K562 (cell line): ENCODE data around the gene ASB14. TPM values are rescaled to one million over a fixed set of nuclear protein-coding genes. Genes with fewer than 3 reads are reported as not detected.

Source experiments
- ATAC-seq: fragments of 200-7000 bp; cut with Tn5 transposase; 3 replicates; pipeline ENCODE4 v1.9.1; 2020; ENCODE audit warnings: moderate library complexity
- BruUV-seq: library from RNA; stranded (reverse); fragments of 400-500 nt; replicated peaks from 2 replicates; lab custom pipeline; 2021; lab: Mats Ljungman, UMichigan
- CTCF ChIA-PET: fragments of 300-600 bp; formaldehyde crosslinking; extraction: SDS; loops from one replicate; lab custom pipeline; 2021; ENCODE audit warnings: low intra/inter-chr PET ratio; lab: Yijun Ruan, JAX
- POLR2A ChIA-PET: fragments of 300-600, 350-650 bp; sonication (Branson Sonifier 250); formaldehyde crosslinking; extraction: SDS; loops from one replicate; lab custom pipeline; 2021; ENCODE audit warnings: antibody characterized with exemption, inconsistent platforms; lab: Yijun Ruan, JAX
- DNase-seq, 4 experiments: peaks; one replicate each; pipeline versions ENCODE4 v3.0.0 to v3.0.0-alpha.2; 2011 to 2018; ENCODE audit warnings: low spot score in 3 of 4, mixed read lengths in 3 of 4; ENCODE audit errors: extremely low read depth in 1 of 4
- FAIRE-seq: peaks from 2 replicates; lab custom pipeline; 2011; peaks lifted over from hg19 to GRCh38; lab: Jason Lieb, UNC
- H2AFZ ChIP-seq: 2 replicates; pipeline ENCODE4 v1.6.0; 2011; ENCODE audit warnings: low read depth, low read length, control low read depth, inconsistent platforms
- H3K27ac ChIP-seq: fragments of 200-600 bp; 3 replicates; pipeline ENCODE4 v1.8.0; 2011; ENCODE audit warnings: low read depth, mild to moderate bottlenecking, control low read depth, inconsistent platforms, low read length, moderate library complexity, mixed read lengths; ENCODE audit errors: extremely low read depth
- H3K27me3 ChIP-seq, 2 experiments: fragments of 300-600 bp in 1 of 2; 2 replicates in 1 of 2; 3 replicates in 1 of 2; pipeline versions ENCODE4 v1.6.0 to v1.8.0; 2011; ENCODE audit warnings: inconsistent platforms in 2 of 2, low read length in 2 of 2, mild to moderate bottlenecking in 1 of 2, mixed read lengths in 1 of 2, moderate library complexity in 1 of 2; ENCODE audit not compliant: control insufficient read depth in 2 of 2, insufficient read depth in 2 of 2
- H3K36me3 ChIP-seq: fragments of 300-600 bp; 3 replicates; pipeline ENCODE4 v1.8.0; 2011; ENCODE audit warnings: mild to moderate bottlenecking, low read length, inconsistent platforms; ENCODE audit not compliant: control insufficient read depth, insufficient read depth
- H3K4me1 ChIP-seq, 2 experiments: fragments of 200-600 bp in 1 of 2; replicated peaks in 1 of 2; 2 replicates in 1 of 2; 3 replicates in 1 of 2; pipeline versions ENCODE4 v1.5.1 to v1.8.0; 2011; ENCODE audit warnings: inconsistent platforms in 2 of 2, low read length in 2 of 2, mild to moderate bottlenecking in 1 of 2, mixed read lengths in 1 of 2, moderate library complexity in 1 of 2; ENCODE audit not compliant: control insufficient read depth in 2 of 2, insufficient read depth in 2 of 2
- H3K4me2 ChIP-seq: 2 replicates; pipeline ENCODE4 v1.6.1; 2011; ENCODE audit warnings: low read length, control low read depth, inconsistent platforms, mixed read lengths; ENCODE audit not compliant: insufficient read depth
- H3K4me3 ChIP-seq: fragments of 200-600 bp; sonication (generic), shearing (Covaris generic); 2 replicates; pipeline ENCODE4 v1.5.1; 2016; ENCODE audit warnings: control low read depth, inconsistent platforms
- H3K79me2 ChIP-seq: fragments of 200-600 bp; 3 replicates; pipeline ENCODE4 v1.8.0; 2011; ENCODE audit warnings: low read length, inconsistent platforms; ENCODE audit not compliant: control insufficient read depth, insufficient read depth
- H3K9ac ChIP-seq, 2 experiments: 2 replicates each; pipeline versions ENCODE4 v1.6.0 to v1.6.1; 2011; ENCODE audit warnings: low read depth in 2 of 2, low read length in 2 of 2, control low read depth in 1 of 2, inconsistent platforms in 1 of 2, mild to moderate bottlenecking in 1 of 2, mixed read lengths in 1 of 2; ENCODE audit not compliant: insufficient read depth in 1 of 2
- H3K9me1 ChIP-seq: one replicate; pipeline ENCODE4 v1.6.0; 2011; ENCODE audit warnings: inconsistent platforms, mild to moderate bottlenecking, low read length, moderate library complexity; ENCODE audit not compliant: control insufficient read depth, insufficient read depth
- H3K9me3 ChIP-seq: replicated peaks from 2 replicates; pipeline ENCODE4 v1.5.1; 2011; ENCODE audit warnings: low read depth, low read length, inconsistent platforms; ENCODE audit not compliant: control insufficient read depth, insufficient read depth
- H4K20me1 ChIP-seq: replicated peaks from 2 replicates; pipeline ENCODE4 v1.6.1; 2011; ENCODE audit warnings: low read length, inconsistent platforms, mixed read lengths; ENCODE audit not compliant: control insufficient read depth, insufficient read depth
- GATAD2B ChIP-seq: fragments of 450-650 bp; IDR thresholded peaks from 2 replicates; pipeline ENCODE4 v1.6.1; 2017; ENCODE audit warnings: mild to moderate bottlenecking, borderline replicate concordance
- HMGN3 ChIP-seq: IDR thresholded peaks from 2 replicates; pipeline ENCODE4 v1.6.1; 2011; ENCODE audit warnings: borderline replicate concordance, low read depth, mild to moderate bottlenecking, mixed read lengths, low read length; ENCODE audit not compliant: insufficient read length; ENCODE audit errors: extremely low read depth
- MLX ChIP-seq, 2 experiments: fragments of 450-650 bp in 1 of 2; sonication (generic) in 1 of 2; formaldehyde crosslinking; conservative IDR thresholded peaks; 2 replicates each; pipeline versions ENCODE4 v1.4.0 to v1.8.1; 2020 to 2022; ENCODE audit warnings: mild to moderate bottlenecking in 1 of 2, missing genetic modification reagents in 1 of 2
- NFE2 ChIP-seq: IDR thresholded peaks from 2 replicates; pipeline ENCODE4 v1.6.1; 2014; ENCODE audit warnings: antibody characterized with exemption, low read depth
- PHF8 ChIP-seq: fragments of 200-600 bp; sonication (generic); IDR thresholded peaks from 2 replicates; pipeline ENCODE4 v1.6.1; 2012; ENCODE audit warnings: mixed run types, mild to moderate bottlenecking, inconsistent platforms, low read length, moderate library complexity, borderline replicate concordance
- RBBP5 ChIP-seq: fragments of 200-600 bp; sonication (generic); IDR thresholded peaks from 2 replicates; pipeline ENCODE4 v1.6.1; 2012; ENCODE audit warnings: borderline replicate concordance, mild to moderate bottlenecking, low read length, control low read depth, inconsistent platforms; ENCODE audit not compliant: insufficient read depth, poor library complexity, severe bottlenecking
- RBFOX2 ChIP-seq: fragments of 200-400 bp; formaldehyde crosslinking; IDR thresholded peaks from 2 replicates; pipeline ENCODE4 v1.6.1; 2017; ENCODE audit warnings: low read depth, mild to moderate bottlenecking, low read length, moderate library complexity
- SAFB ChIP-seq: fragments of 200-400 bp; formaldehyde crosslinking; IDR thresholded peaks from 2 replicates; pipeline ENCODE4 v1.6.1; 2017; ENCODE audit warnings: low read depth, low read length, borderline replicate concordance
- SAP30 ChIP-seq: fragments of 200-600 bp; sonication (generic); IDR thresholded peaks from 2 replicates; pipeline ENCODE4 v1.6.1; 2012; ENCODE audit warnings: borderline replicate concordance, low read depth, mild to moderate bottlenecking, moderate library complexity, low read length, control low read depth, inconsistent platforms; ENCODE audit not compliant: insufficient read depth, poor library complexity, severe bottlenecking
- USF2 ChIP-seq: sonication (generic); formaldehyde crosslinking; IDR thresholded peaks from 2 replicates; pipeline ENCODE4 v1.5.0; 2020; ENCODE audit warnings: missing genetic modification reagents
- VEZF1 ChIP-seq: fragments of 200-800 bp; sonication (Bioruptor generic); IDR thresholded peaks from 2 replicates; pipeline ENCODE4 v1.6.1; 2017; ENCODE audit warnings: missing genetic modification characterization, missing compliant biosample characterization
- ZBTB7A ChIP-seq: IDR thresholded peaks from 2 replicates; pipeline ENCODE4 v1.6.1; 2011; ENCODE audit warnings: low read depth, mild to moderate bottlenecking, low read length, moderate library complexity, borderline replicate concordance; ENCODE audit not compliant: control insufficient read depth
- ZFX ChIP-seq: sonication (generic); formaldehyde crosslinking; IDR thresholded peaks from 2 replicates; pipeline ENCODE4 v1.8.0; 2022; ENCODE audit warnings: mild to moderate bottlenecking, missing genetic modification reagents, moderate library complexity
- ZNF212 ChIP-seq: fragments of 450-650 bp; formaldehyde crosslinking; IDR thresholded peaks from 2 replicates; pipeline ENCODE4 v1.4.0; 2020; ENCODE audit warnings: mild to moderate bottlenecking
- WGBS: fragments of 100-300 bp; shearing (Covaris generic); methylation state at CpG from one replicate; pipeline ENCODE4 v1.1.6; 2016; ENCODE audit warnings: low coverage, mixed read lengths; ENCODE audit not compliant: insufficient coverage; ENCODE audit errors: missing lambda C conversion rate; 5-methylcytosine and 5-hydroxymethylcytosine counted together
- in situ Hi-C: fragments of 300-500 bp; cut with MboI; formaldehyde crosslinking; loops from 4 replicates; pipeline ENCODE4 v1.15.0; 2018; ENCODE audit warnings: inconsistent platforms, mixed read lengths
- intact Hi-C: fragments of 100-400 bp; cut with micrococcal nuclease; formaldehyde crosslinking; loops from 2 replicates; pipeline ENCODE4 v1.14.2; 2022
- polyA plus RNA-seq, 8 experiments: library from polyadenylated mRNA; depleted of rRNA in 4 of 8; stranded (reverse) in 5 of 8; unstranded in 3 of 8; fragments of >200 nt; fragmentation: Nextera tagmentation in 2 of 8; fragmentation: Illumina TruSeq in 1 of 8; extraction: Ambion mirVana in 2 of 8; extraction: Trizol in 1 of 8; gene quantifications; 2 replicates each; pipeline versions ENCODE4 v1.2.1 to v1.2.3, GENCODE V29; 2011 to 2014; ENCODE audit warnings: inconsistent platforms in 1 of 8, missing spikeins in 1 of 8
- total RNA-seq, 7 experiments: library from RNA; depleted of rRNA in 6 of 7; stranded (reverse); fragments of >200 nt in 6 of 7; fragmentation: Illumina TruSeq in 2 of 7; extraction: Trizol in 2 of 7; gene quantifications; 2 replicates each; pipeline versions ENCODE4 v1.2.1 to v1.2.3, GENCODE V29; 2011 to 2021; ENCODE audit warnings: low replicate concordance in 1 of 7

ASB14 gene
- total and polyA plus RNA-seq, 9 of the 15 experiments (the other 6 are each of a cell fraction or from before 2014, with no cell fraction given) = 0.01 to 0.07 TPM; not detected in 7

- TF ChIP-seq USF2 = no peak
Observed at GRCh38 chr3:57230006-57230405, 62.5 kb downstream of the ASB14 start (continued).

GRCh38 chr3:57227930-57228751 lies 64.3 kb downstream of the ASB14 start:
- CTCF ChIA-PET = no interaction called here
- FAIRE-seq (peak; percentile 48), ATAC-seq (peak; percentile 76), DNase-seq (peak; percentile 8 to 48 (median 13))
- Histone ChIP-seq H3K9me1 (no peaks in the 10 kb centered on the region), H3K4me3 (peak overlapping the region; percentile 61), H3K4me2 (peak overlapping the region; percentile 78), H3K27me3 (no peaks in the 10 kb centered on the region), H2AFZ (peak overlapping the region; percentile 82), H4K20me1 (peaks cover 11% of the 10 kb centered on the region; the same call in 1 of the 2 replicates), H3K9ac (peak overlapping the region; percentile 61 to 86), H3K36me3 (no peaks in the 10 kb centered on the region), H3K79me2 (peaks cover 8% of the 10 kb centered on the region; the same call in 2 of the 3 replicates), H3K9me3 (no peaks in the 10 kb centered on the region), H3K4me1 (peaks cover 16 to 23% of the 10 kb centered on the region in 2 experiments; a peak in 4 of 5 replicates), H3K27ac (peak overlapping the region; percentile 62; the same call in 2 of the 3 replicates)
- BruUV-seq = no TSS peak
- POLR2A ChIA-PET = interaction anchor here (0.7 to 2.0 kb wide), 4 partner anchors 8 to 182 kb away, joined by 3 to 7 read pairs (median 3); no protein-coding TSS in a partner anchor
- intact Hi-C loops (loop anchor here (2.0 kb wide), 1 partner anchor 57 kb away; no protein-coding TSS in a partner anchor), in situ Hi-C loops (no loop called here)
- under 1% methylated on average over 48 of the region's 70 CpGs for whole genome bisulfite sequencing
- 0 out of 4 replicates have a peak, but pooled peaks of 1 of the 2 experiments have one; percentile 19 for TF ChIP-seq MLX (CRISPR knock-in tag; conservative IDR thresholded peaks at IDR 0.05)
- TF ChIP-seq NFE2 = no peak
- TF ChIP-seq PHF8 = peak; percentile 6; the same call in 1 of the 2 replicates
- TF ChIP-seq ZNF212 = no peak
- no peak for TF ChIP-seq ZBTB7A
- TF ChIP-seq VEZF1 = peak; percentile 10; the same call in 1 of the 2 replicates
- TF ChIP-seq RBFOX2 = peak; percentile 8; the same call in 1 of the 2 replicates
- TF ChIP-seq SAFB = peak; percentile 69
- TF ChIP-seq ZFX = peak; percentile 30; the same call in 1 of the 2 replicates
- TF ChIP-seq SAP30 = peak; percentile 53
- TF ChIP-seq HMGN3 = peak; percentile 36
- TF ChIP-seq RBBP5 = peak; percentile 7
- 0 out of 2 replicates have a peak, but pooled peaks have one; percentile 70 for TF ChIP-seq GATAD2B
